Measurements from ENCODE around the gene RNU1-2.
"Not testable (repeated sequence)": the region's sequence is repeated elsewhere in the genome, so short reads cannot be mapped to it uniquely, and the experiment has no call there.

The RNU1-2 gene

DNA sequence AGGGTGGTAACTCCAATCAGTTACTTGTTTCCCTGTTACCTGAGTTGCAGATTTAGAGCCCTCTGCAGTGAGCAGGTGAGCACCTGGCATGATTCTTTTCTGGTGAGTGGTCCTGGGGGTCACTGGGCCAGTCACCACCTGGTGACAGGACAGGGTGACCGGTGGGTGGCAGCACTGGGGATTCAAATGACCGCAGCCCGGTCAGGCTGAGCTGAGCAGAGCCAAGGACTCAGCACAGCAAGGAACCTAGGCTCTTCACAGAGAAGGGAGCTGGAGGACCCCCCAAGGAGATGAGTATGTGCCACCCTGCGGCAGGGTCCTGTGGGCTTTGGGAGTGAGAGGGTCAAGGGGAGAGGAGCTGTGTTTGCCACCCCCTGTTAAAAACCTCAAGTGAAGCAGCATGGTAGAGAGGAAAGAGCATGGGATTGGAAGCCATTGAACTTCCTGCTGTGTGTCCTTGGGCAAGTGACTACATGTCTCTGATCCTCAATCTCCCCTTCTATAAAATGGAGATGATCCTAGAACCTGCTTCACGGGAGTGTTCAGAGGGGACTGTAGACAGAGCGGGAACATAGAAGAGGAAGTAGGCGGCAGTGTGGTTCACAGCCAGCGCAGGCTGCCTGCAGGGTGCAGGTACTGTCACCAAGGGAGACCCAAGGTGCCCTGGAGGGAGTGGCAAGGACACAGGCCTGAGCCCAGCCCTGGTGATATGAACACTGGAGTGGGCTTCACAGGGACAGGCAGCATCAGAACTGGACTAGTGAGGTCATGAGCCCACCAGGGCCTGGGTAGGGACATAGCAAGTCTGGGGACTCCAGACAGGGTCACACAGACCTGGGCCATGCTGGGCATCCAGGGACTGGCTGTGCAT lies 16.3 kb downstream of the RNU1-2 start:
- not testable (repeated sequence) for DNase-seq

DNA sequence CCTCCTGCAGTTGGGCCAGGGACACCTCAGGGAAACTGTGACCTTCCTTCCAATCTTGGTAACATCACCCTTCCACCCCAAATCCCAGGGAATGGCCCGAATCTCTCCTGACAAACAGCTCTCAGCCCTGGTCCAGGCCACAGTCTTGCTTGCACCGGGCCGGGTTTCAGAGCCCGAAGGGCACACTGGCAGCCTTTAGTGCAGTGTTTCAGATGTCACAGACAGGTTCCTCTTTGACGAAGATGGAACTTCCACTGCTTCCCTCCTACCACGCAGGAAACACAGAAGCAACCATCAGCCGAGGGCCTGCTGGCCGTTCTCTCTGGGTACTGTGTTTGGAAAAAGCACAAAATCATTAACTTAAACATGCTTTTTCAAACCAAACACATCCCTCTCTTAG lies 17.0 kb downstream of the RNU1-2 start:
- DNase-seq, result not testable (repeated sequence)

DNA sequence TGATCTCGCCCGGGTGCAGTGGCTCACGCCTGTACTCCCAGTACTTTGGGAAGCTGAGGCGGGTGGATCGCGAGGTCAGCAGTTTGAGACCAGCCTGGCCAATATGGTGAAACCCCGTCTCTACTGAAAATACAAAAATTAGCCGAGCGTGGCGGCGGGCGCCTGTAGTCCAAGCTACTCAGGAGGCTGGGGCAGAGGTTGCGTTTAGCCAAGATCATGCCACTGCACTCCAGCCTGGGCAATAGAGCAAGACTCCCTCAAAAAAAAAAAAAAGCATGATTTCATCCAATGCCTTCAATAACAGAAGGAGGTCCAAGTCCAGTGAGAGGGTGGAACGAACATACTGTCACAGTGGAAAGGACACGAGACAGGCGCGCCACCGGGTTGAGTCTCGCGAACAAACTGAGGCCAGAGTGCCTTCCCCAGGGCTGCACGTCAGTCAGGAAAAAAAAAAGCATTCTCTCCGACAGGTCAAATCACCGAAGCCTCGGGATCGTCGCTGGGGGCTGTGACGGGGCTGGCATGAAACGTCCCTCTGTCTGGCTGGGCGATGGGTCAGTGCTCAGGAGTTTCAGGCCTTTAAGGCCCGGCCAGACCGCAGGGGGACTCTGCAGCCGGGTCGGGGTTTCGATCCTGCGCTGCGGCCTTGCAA lies 17.5 kb downstream of the RNU1-2 start:
- peak; percentile 40 for DNase-seq

DNA sequence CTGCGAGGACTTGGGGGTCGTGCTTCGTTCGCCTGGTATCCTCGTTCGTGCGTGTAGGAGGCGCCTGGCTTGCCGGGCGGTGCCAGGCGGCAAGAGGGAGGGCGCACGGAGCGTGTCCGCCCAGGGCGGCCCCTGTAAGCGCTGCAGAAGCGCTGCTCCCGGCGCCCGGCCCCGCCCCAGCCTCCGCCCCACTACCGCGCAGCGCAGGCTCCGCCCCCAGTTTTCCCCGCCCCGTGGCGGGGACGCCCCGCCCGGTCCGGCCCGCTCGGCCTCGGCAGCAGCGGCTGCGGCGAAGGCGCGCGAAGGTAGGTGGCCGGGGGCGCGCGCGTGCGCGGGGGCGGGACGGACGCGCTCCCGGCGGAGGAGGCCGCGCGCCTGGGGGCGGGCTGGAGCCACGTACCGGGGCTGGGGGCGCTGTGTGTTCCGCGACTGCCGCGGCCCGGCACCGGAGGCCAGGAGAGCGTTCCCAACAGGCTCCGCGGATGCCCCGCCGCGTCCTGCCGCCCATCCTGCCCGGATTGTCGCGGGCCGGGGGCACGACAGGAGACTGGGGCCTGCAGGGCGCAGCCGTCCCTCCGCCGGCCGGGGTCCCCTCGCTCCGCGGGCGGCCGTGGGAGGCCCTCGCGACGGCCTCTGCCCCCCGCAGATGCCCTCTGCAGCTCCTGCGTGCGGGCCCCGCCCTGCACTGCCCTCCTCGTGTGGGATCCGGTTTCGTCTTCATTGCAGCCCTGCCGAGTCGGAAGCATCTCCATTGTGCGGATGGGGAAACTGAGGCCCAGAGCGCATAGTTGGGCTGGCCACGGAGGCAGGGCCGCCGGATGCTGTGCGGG lies 18.3 kb downstream of the RNU1-2 start:
- peak; percentile 99 for DNase-seq

DNA sequence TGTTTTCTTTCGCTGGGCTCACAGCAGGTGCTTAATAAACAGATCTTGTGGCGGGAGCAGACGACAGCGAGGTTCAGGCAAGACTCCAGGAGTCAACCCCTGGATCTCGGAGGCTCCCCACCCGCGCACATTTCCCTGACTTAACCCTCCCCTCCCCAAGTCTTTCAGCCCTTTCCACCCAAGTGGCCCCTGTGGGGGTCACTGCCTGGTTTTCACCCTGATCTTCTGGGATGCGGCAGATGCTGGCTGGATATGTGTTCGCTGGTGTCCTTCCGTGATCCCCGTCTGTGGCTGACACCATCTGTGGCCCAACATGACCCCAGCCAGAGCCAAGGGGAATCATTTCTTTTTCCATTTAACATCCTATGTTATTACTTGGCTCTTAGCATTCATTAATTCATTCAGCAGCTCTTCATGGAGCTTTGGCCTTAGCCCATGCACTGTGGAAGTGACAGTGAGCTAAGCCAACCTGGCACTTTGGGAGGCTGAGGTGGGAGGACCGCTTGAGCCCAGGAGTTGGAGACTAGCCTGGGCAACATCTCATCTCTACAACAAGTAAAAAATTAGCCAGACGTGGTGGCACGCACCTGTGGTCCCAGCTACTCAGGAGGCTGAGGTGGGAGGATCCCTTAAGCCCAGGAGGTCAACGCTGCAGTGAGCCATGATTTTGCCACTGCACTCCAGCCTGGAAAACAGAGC lies 19.3 kb downstream of the RNU1-2 start:
- peak; percentile 43 for DNase-seq

DNA sequence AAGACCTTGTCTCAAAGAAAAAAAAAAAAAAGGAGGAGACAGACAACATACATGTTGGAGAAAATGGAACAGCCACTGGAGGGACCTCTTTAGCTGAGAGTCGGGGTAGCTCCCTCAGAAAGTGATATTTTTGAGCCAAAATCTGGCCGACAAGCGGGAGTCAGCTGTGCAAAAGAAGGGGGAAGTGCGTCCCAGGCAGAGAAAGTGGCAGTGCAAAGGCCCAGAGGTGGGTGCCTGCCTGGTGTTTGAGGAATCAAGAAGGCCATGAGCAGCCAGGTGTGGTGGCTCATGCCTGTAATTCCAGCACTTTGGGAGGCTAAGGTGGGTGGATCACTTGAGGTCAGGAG lies 19.8 kb downstream of the RNU1-2 start:
- peak; percentile 41 for DNase-seq

DNA sequence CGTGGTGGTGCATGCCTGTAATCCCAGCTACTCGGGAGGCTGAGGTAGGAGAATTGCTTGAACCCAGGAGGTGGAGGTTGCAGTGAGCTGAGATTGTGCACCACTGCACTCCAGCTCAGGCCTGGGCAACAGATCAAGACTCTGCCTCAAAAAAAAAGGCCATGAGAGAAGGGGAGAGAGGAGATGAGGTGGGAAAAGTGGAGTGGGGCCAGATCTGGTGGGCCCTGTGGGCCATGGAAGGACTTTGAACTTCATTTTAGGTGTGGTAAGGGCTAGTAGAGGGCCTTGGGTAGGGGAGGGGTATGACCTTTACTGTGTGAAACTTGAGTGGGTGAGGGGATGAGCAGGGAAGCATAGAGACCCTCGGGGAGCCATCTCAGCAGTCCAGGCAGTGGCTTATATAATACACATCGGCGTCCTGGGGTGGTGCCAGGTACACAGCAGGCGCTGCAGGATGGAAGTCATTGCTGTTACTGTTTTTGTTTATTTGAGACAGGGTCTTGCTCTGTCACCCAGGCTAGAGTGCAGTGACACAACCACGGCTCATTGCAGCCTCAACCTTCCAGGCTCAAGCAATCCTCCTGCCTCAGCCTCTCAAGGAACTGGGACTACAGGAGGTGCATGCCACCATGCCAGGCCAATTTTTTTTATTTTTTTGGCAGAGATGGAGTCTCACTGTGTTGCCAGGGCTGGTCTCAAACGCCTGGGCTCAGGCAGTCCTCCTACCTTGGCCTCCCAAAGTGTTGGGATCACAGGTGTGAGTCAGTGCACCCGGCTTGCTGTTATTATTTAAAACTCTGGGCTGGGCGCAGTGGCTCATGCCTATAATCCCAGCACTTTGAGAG lies 20.5 kb downstream of the RNU1-2 start:
- not testable (repeated sequence) for DNase-seq

DNA sequence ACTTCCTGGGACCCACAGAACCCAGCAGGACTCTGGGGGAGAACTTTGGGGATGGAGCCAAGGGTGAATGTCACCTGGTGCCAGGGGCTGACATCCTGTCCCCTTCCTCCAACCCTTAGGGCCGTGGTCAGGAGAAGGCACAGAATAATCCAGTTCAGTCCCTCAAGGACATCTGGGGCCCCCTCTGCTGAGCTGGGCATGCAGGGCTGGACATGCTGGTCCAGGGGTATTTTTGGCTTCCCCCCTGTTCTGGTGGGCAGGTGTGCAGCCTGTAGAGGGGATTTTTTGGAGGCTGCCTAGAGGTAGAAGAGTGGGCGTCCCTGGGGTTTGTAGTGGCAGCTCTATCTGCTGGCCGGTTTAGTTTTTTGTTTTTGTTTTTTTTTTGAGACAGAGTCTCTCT lies 22.6 kb downstream of the RNU1-2 start:
- DNase-seq, result no peak

DNA sequence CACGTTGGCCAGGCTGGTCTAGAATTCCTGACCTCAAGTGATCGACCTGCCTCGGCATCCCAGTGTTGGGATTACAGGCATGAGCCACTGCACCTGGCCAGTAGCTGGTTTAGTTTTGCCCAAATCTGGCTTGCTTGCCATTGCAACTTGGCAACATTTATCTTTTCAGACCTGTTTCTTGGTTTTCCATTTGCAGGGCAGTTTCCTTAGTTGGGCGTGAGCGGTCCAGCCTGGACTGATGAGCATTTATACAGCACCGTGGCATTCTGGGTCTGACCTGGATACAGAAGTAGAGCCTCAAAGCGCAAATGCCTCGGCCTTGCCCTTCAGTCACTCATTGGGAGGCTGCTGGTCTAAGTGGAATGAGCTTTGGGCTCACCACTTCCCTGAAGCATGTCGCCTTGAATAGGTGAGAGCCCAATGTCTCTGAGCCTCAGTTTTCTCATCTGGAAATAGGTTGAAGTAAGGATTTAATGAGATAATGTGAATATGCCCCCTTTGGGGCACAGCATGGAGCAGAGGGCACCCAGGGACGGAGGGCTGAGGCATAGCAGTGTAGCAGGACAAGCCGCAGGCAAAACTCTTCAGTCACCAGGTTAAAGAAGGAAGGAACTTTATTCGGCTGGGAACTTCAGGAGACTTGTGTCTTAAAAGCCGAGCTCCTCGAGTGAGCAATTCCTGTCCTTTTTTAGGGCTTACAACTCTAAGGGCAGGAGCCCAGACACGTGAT lies 23.3 kb downstream of the RNU1-2 start:
- not testable (repeated sequence) for DNase-seq

DNA sequence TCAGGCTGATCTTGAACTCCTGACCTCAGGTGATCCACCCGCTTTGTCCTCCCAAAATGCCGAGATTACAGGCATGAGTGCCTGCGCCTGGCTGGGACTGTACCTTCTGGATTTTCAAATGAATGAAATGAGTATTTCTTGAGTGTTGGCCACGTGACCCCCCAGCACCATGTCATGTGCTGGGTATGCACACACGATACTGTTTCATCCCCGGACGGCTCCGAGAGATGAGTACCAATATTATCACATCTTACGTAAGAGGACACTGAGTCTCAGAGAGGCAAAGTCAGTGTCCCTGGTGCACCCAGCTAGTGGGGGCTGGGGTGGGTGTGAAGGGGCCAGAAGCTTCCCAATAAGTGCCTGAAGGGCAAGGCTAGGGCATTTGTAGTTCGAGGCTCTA lies 25.2 kb downstream of the RNU1-2 start:
- no peak for DNase-seq

DNA sequence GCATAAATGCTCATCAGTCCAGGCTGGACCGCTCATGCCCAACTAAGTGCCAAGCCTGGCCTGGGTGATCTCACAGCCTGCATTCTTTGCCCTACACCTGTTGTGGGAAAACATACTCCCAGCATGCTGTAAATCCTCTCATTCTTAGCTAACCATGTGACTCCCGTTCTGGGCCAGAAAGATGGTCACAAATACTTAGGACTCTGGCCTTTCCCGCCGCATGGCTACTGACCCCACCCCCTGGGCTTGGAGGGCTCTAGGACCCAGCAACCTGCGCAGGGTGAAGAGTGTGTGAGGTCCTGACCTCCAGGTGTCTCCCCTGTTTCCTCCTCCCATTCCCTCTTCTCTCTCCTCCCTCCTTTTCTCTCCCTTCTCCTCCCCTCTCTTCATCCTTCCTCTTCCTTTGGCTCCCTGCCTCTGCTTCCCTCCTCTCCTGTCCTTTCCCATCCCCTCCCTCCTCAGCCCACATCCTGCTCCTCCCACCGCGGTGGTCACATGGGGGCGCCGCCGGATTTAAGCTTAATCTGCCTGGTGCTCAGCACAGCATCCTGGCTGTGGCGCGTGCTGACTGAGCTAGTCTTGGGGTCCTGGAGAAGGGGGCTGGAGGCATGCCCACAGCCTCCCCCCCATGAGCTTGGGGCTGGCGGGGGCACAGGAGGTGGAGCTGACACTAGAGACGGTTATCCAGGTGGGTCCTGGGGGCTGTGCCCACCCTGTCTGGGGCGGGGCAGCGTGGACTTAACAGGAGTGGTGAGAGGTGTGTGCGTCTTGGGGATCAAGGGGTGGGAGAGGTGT lies 25.8 kb downstream of the RNU1-2 start, which contains the start of gene CROCC:
TSS of gene CROCC (plus strand) at position 541 of the 795 bp plus-strand sequence. CDS start at position 629, 88 bp downstream.
- DNase-seq, result peak; percentile 76

DNA sequence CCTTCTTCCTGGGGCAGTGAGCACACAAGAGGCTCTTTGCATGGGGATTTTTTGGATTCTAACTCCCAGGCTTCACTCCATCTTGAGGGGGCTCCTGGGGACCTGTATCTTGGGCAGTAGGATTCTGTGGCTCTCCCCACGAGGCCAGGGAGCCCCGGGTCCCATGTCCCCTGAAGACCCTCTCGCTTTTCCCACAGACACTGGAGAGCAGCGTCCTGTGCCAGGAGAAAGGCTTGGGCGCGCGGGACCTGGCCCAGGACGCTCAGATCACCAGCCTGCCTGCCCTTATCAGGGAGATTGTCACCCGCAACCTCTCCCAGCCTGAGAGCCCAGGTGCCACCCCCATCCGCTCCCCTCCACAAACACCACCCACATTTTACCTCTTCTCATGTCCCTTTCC lies 26.7 kb downstream of the RNU1-2 start:
- DNase-seq, result no peak

DNA sequence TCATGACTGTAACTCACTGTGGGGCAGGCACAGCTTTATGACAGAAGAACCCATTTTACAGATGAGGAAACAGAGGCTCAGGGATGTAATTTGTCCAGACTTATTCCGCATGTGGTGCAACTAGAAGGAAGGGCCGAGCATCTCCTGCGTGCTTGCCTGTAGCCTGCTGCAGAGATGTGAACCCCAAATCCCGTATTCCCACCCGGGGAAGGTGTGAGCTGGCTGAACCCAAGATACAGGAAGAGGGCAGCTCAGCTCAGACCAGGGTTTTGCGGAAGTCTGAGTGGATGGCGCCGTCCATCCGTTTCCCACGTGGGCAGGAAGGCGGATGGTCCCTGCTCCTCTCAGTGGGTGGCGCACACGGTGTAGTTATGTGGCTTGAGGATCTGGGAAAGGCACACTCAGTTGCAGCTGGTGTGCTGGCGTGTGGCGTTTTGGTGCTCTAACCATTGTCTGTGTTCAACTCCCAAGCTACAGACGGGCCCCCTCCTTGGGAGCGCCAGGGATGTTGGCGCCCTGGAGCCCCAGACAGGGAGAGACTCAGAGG lies 27.2 kb downstream of the RNU1-2 start:
- DNase-seq, result peak; percentile 25

DNA sequence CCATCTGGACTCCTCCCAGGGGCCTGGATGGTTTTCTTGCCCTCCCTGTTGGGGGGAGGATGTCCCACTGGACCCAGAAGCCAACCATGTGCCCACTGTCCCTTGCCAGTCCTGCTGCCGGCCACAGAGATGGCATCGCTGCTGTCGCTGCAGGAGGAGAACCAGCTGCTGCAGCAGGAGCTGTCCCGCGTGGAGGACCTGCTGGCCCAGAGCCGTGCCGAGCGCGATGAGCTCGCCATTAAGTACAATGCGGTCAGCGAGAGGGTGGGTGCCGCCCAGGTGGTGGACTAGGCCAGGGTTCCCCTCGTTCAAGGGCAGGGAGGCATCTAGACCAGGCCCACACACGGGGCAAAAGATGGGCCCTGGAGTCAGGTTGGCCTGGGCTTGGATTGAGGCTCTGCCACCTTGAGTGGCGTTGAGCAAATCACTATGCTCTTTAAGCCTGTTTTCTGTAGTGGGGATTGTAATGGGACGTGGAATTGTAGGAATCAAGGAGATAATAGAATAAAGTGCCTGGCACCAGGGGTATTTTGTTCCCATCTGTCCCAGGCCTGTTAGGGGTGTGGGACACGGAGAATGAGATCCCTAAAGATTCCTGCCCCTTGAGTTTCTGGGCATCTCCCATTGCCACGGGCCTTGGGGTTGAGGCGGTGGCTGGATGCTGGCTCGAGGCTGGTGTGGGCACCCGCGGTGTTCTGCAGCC lies 28.6 kb downstream of the RNU1-2 start:
- DNase-seq, result peak; percentile 23

DNA sequence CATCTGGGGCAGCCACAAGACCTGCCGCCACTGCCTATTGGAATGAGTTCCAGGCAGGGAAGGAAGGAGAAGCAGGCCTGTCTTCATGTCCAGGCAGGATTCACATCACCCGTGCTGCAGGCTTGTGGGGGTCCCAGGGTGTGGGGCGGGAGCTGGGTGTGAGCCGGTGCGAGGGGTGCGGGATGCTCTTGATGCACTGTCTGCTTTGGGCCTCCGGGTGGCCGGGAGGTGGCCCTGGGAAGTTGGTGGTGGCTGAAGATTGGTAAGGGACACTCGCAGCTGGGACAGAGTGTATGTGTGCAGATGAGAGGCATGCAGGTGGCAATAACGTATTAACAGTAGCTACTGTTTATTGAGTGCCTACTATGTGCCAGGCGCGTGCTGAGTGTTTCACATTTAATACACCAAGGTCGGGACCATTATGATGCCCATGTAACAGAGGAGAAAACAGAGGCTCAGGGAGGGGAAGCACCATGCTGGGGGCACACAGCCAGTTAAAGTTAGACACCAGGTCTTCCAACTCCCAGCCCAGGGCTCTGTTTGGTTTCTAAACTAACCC lies 29.2 kb downstream of the RNU1-2 start:
- no peak for DNase-seq

DNA sequence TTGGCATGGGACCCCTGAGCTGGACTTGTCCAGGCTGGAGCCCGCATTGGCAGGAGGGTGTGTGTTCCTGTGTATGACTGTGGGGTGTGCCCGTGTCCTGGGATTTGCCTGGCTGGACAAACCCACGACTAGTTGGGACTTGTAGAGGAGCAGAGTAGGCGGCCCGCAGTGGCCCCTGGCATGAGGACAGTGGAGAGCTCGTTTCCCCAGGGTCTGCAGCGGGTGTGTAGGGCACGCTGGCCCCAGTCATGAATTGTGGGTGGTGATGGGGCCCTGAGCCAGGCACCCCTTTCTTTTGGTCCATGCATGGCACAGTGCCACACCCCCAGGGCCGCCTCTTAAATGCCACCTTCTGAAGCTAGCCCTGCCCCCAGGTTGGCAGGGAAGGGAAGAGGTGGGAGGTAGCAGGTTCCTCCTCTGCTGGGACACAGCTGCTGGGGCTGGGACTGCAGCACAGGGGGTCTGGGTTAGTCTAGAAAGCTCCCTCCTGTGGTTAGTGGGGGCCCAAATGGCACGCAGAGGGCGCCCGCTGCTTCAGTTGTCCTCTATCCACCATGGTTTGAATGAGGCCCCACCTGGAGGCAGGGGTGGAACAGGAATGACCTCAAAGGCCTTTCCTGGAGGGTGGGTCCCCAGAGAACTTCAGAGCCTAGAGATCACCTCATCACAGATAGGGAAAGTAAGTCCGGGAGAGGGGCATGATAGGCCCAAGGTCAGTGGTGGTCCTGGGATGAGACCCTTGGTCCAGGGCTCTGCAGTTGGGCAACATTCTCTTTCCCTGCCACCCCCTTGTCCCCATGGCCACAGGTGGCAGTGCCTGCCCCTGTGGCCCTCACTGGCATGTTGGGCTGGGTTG lies 30.1 kb downstream of the RNU1-2 start:
- DNase-seq, result peak; percentile 38

DNA sequence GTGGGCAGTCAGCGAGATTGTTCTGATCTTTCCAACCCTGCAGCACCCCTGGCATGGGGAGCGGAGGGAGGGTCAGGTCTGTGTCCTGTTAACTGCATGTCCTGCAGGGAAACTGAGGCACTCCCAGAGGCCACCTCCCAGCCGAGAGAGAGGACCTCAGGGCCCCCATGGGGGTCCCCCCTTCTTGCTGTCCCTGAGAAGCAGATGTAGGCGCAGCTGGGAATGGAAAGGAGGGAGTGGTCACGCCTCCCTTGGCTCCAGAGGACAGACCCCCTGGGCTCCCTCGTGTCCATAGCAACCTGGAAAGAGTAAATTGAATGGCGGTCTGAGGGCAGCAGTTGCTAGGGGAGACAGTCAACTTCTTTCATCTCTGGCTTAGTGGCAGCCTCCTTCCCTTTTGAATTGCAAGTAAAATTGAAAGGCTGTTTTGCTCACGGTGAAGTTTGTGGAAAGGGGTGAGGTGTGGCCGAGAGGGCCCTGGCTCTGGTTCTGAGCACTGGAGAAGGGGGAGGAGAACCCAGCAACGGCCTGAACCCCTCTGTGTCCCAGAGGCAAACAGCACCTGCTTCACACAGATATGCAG lies 30.8 kb downstream of the RNU1-2 start:
- DNase-seq, result peak; percentile 75
